Tibial nerve (tissue), 4 donors: ENCODE measurements around the gene ACY1.

Source experiments
- CTCF ChIP-seq, 5 experiments: fragments of 200-600 bp in 3 of 5; fragments of 450-650 bp in 2 of 5; sonication (generic) in 3 of 5; IDR thresholded peaks; one replicate each; pipeline ENCODE4 v1.5.1; 2016 to 2019; ENCODE audit warnings: antibody characterized with exemption in 5 of 5, mild to moderate bottlenecking in 3 of 5, moderate library complexity in 2 of 5
- EP300 ChIP-seq, 2 donors: sonication (generic); formaldehyde crosslinking; IDR thresholded peaks; one replicate each; pipeline ENCODE4 v1.6.1; 2017; ENCODE audit warnings: antibody characterized with exemption in 2 of 2, mild to moderate bottlenecking in 1 of 2
- POLR2A ChIP-seq, 2 donors: fragments of 450-650 bp; IDR thresholded peaks; one replicate each; pipeline ENCODE4 v1.6.1; 2017; ENCODE audit warnings: antibody characterized with exemption in 2 of 2, mild to moderate bottlenecking in 2 of 2, moderate library complexity in 2 of 2

GRCh38 chr3:52031896-52032295 is 48.6 kb downstream of the ACY1 start:
- TF ChIP-seq POLR2A (IDR thresholded peaks at IDR 0.05), result no peak
- TF ChIP-seq CTCF (IDR thresholded peaks at IDR 0.05), result no peak
- TF ChIP-seq EP300 (IDR thresholded peaks at IDR 0.05), result no peak
